Activated naive CD4-positive, alpha-beta T cell (primary cell): ENCODE measurements around the gene TSG101.

Source experiments
- DNase-seq, 4 experiments: peaks; one replicate each; lab custom pipeline; 2025; lab: John Stamatoyannopoulos, UW

The TSG101 gene

GRCh38 chr11:18526521-18527296, at the start of gene TSG101:
Gene TSG101, minus strand, starts transcription at chr11:18526942. Its CDS starts 126 bp downstream, at chr11:18526816.
- DNase-seq: peak; percentile 78 to 90 (median 84)

- no peak for DNase-seq
Measured at GRCh38 chr11:18575361-18575760, 48.6 kb upstream of the TSG101 start.

- DNase-seq: no peak
Measured at GRCh38 chr11:18567081-18567480, 40.3 kb upstream of the TSG101 start.

GRCh38 chr11:18566406-18566805, 39.7 kb upstream of the TSG101 start:
- no peak for DNase-seq

GRCh38 chr11:18564149-18564548, 37.4 kb upstream of the TSG101 start:
- DNase-seq: no peak

- no peak for DNase-seq
Measured at GRCh38 chr11:18563090-18563730, 36.5 kb upstream of the TSG101 start.

- DNase-seq: no peak
Measured at GRCh38 chr11:18548001-18548400, 21.3 kb upstream of the TSG101 start.

- DNase-seq: no peak
Measured at GRCh38 chr11:18540207-18541009, 13.7 kb upstream of the TSG101 start.

GRCh38 chr11:18536209-18536608, 9.5 kb upstream of the TSG101 start:
- no peak for DNase-seq

- no peak for DNase-seq
Measured at GRCh38 chr11:18534245-18534644, 7.5 kb upstream of the TSG101 start.

- no peak for DNase-seq
Measured at GRCh38 chr11:18533365-18533764, 6.6 kb upstream of the TSG101 start.

- no peak for DNase-seq
Measured at GRCh38 chr11:18527512-18527911, 770 bp upstream of the TSG101 start.

- DNase-seq: no peak
Measured at GRCh38 chr11:18526130-18526520, 617 bp downstream of the TSG101 start.

GRCh38 chr11:18524248-18524647, 2.5 kb downstream of the TSG101 start:
- DNase-seq: no peak

- no peak for DNase-seq
Measured at GRCh38 chr11:18523084-18523483, 3.7 kb downstream of the TSG101 start.

GRCh38 chr11:18522388-18522787, 4.4 kb downstream of the TSG101 start:
- DNase-seq: no peak

- no peak for DNase-seq
Measured at GRCh38 chr11:18521122-18521521, 5.6 kb downstream of the TSG101 start.

- DNase-seq: no peak
Measured at GRCh38 chr11:18502352-18502751, 24.4 kb downstream of the TSG101 start.

- DNase-seq: no peak
Measured at GRCh38 chr11:18501629-18502028, 25.1 kb downstream of the TSG101 start.

GRCh38 chr11:18498039-18498438, 28.7 kb downstream of the TSG101 start:
- no peak for DNase-seq

- no peak for DNase-seq
Measured at GRCh38 chr11:18495703-18496102, 31.0 kb downstream of the TSG101 start.

- no peak for DNase-seq
Measured at GRCh38 chr11:18495271-18495670, 31.5 kb downstream of the TSG101 start.

- no peak for DNase-seq
Measured at GRCh38 chr11:18493310-18493709, 33.4 kb downstream of the TSG101 start.
